GM12874 (cell line): ENCODE results near the gene HDAC7.

Source experiments
- TF ChIP-seq, protein P1 (sequence below): IDR thresholded peaks from 2 replicates; pipeline ENCODE4 v1.5.1; 2011; ENCODE audit warnings: low read depth, mild to moderate bottlenecking, control low read depth, low read length, moderate library complexity; ENCODE audit not compliant: insufficient read depth

Gene HDAC7

DNA sequence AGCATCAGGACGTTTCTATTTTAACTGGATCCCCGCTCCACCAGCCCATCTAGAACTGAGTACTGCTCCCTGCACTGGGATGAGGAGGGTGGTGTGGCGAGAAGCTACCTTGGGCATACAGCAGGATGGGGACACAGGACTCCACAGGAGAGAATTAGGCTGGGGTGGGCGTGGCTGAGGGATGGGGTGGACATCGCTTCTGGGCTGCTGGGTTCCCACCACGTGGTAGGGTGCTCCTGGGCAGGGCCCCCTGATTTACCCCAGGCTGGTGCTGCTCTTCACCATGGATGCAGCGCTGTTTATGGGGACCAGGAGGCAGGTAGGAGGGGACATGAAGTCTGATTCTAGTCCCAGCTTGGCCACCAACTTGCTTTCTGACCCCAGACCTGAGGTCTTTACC is 43.2 kb upstream of the HDAC7 start:
- TF ChIP-seq, protein P1, sequence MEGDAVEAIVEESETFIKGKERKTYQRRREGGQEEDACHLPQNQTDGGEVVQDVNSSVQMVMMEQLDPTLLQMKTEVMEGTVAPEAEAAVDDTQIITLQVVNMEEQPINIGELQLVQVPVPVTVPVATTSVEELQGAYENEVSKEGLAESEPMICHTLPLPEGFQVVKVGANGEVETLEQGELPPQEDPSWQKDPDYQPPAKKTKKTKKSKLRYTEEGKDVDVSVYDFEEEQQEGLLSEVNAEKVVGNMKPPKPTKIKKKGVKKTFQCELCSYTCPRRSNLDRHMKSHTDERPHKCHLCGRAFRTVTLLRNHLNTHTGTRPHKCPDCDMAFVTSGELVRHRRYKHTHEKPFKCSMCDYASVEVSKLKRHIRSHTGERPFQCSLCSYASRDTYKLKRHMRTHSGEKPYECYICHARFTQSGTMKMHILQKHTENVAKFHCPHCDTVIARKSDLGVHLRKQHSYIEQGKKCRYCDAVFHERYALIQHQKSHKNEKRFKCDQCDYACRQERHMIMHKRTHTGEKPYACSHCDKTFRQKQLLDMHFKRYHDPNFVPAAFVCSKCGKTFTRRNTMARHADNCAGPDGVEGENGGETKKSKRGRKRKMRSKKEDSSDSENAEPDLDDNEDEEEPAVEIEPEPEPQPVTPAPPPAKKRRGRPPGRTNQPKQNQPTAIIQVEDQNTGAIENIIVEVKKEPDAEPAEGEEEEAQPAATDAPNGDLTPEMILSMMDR = no peak

DNA sequence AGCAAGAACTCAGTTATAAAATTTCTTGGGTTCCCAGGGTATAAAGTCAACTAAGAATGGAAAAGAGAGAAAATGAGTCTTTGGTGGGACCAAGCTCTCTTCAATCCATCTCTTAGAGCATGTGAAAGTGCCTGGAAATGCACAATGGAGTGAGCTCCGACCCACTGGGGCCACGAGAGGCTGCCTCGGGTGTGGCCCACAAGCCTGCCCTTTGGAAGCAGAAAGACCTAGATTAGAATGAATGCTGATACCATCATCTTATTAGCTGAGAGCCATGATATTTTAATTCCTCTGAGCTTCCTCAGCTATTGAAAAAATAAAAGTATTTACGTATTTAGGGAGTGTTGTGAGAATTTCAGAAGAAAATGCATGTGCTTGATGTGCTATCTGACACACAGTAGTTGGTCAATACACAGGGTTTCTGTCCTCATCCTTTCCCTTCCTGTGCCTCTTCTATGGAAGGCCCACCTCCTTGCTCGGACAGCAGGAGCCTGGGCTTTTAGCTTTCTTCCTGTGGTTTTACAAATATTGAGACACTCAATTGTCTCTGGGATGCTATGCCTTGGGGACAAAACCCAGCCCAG is 42.6 kb upstream of the HDAC7 start:
- TF ChIP-seq, protein P1 = no peak

DNA sequence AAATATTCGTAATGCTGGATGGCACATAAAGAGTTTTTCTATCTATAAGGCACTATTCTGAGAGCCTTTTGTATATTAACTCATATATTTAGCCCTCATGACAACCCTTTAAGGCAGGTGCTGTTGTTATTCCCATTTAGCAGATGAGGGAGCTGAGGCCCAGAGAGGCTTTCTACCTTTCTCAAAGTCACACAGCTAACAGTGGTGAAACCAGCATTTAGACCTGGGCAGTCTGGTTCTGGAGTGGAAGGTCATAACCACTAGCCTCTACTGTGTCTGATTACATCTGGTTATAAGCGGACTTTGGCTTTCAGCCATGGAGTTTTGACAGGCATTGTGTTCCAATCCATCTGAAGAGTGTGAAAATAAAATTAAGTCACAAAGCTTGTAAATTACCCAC is 41.2 kb upstream of the HDAC7 start:
- TF ChIP-seq, protein P1 = no peak

DNA sequence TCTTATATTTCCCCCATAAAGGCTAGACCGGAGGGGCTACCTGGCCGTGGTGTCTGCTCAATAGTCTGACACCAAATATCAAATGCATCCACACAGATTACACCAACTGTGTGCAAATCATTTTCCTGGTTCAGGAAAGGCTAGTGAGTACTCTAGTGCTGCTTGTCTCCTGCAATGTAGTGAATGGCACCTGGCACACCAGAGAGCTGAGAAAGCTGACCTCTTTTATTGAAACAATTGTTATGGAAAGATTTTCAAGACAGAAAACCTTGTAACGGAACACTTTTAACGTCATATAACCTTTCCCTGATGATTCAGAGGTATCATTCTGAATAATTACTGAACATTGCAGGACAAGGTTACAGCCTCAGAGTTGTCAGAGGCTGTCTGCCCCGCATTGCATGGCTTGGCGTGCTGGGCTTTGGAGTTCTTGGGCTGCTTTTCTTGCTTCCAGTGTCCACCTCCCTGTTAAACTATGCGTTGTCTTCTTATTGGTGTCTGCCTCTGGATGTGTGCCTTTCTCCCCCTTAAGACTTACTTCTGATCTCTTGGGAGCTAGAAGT is 40.7 kb upstream of the HDAC7 start:
- TF ChIP-seq, protein P1 = no peak

DNA sequence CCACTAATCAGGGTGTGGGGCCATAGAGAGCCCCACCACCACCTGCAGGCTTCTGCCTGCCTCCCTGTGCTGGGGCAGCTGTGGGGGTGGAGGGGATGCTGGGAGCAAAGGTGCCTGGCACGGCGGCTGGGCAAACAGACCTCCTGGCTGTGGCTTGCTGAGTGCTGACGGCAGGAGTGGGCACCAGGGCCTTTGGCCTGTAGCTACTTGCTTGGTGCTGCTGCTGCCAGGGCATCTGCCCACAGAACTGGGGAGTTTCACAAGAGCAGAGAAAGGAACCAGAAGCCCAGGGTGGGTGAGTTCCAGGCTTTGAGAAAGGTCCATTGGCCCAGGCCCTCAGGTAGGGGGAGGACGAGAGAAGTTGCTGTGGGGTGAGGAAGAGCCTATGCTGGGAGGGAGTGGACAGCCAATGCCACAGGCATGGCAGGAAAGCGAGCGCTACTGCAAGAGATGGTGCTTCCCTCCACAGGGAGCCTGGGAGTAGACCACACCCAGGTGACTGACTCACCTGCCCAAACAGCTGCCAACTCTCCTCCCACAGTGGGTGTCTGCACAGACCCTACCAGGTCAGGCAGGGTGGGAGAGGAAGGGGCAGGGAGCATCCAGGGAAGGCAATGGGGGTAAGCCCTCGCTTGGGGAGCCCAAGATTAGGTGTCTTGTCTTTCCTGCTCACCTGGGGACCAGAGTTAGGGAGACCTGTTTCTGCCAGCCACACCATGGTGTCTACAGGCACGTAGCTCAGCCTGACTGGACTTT is 39.0 kb upstream of the HDAC7 start:
- TF ChIP-seq, protein P1 = no peak

DNA sequence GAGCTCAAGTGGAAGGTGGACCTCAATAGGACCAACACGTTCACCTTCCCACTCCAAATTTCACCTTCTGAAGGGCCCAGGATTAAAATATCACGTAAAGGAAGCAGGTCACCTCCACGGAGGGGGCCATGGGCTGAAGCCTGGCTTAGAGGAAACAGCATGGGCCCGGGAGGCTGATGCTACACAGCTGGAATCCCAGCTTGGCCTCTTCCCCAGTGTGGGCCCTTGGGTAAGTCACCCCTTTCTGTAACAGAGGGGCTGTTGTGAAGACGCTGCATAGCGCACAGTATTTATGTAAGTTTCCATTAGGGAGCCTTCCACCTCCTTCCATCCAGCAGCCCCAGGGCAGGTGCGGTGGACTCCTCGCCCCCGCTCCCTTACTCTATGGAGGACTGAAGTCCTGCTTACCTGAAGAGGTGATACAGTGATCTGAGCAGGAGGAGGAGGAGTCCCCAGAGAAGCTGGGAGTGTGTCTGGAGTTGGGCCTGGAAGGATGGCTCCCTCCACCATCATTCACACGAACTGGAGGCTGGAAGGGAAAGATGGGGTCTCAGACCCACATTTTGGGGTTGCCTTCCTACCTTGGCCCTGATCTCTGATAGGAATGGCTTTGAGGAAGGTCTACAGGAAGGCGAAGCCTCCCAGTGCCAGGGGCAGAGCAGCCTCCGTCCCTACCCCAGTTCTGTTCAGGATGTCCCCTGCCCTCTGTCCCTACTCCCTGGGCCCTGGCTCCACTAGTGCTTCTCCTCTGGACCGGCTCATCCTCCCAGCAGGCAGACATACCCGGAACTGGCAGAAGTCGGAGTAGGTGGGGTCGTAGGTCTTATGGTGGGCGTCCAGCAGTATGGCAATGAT is 37.2 kb upstream of the HDAC7 start:
- TF ChIP-seq, protein P1 = no peak

DNA sequence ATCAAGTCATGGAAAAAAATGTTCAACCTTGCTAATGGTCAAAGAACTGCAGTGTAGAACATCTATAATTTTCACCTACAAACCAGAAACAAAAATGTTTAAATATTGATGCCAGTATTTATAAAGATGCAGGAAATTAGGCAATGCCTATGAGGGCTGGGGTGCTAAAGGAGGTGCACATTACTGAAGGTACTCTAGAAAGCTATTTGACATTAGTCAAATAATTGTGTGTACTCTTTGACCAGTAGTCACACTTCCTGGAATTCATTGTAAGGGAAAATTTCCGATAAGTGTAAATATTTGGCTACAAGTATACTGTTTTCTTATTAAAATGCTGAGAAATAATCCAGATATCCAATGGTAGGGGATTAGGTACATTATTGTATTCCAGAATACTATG is 36.4 kb upstream of the HDAC7 start:
- TF ChIP-seq, protein P1 = no peak
